GM12872 (cell line): ENCODE measurements around the gene STIM1.

Experiments
- TF ChIP-seq, protein P1 (sequence below): IDR thresholded peaks from 3 replicates; pipeline ENCODE4 v1.5.1; 2011; ENCODE audit warnings: low read depth, mild to moderate bottlenecking, low read length, moderate library complexity; ENCODE audit not compliant: insufficient read depth

STIM1 gene

DNA sequence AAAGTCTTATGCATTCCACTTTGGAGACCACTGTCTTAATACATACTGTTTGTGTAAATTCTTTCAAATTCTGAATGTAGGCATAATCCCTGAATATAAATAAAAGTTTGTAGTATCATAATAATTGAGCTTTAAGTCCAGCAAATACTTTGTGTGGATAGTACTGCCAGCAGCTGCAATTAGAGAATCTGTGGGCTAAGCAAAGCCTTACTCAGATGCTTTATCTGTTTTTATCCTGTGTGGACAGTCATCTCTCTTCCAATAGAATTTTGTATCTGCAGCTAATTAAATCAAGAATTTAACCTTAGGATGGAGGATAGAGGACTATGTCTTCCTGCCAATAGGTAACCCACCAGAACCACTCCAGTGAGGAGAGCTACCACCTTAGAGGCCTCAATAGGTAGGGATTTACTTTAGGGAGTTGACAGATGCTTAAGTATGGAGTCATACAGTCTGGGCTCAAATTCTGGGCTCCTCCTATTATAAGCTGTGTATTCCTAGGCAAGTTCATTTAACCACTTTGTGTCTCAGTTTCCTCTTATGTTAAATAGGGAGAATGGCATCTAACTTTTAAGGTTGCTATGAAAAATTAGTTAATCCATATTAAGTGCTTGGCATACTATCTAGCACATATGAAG lies 71.1 kb downstream of the STIM1 start:
- TF ChIP-seq, protein P1, sequence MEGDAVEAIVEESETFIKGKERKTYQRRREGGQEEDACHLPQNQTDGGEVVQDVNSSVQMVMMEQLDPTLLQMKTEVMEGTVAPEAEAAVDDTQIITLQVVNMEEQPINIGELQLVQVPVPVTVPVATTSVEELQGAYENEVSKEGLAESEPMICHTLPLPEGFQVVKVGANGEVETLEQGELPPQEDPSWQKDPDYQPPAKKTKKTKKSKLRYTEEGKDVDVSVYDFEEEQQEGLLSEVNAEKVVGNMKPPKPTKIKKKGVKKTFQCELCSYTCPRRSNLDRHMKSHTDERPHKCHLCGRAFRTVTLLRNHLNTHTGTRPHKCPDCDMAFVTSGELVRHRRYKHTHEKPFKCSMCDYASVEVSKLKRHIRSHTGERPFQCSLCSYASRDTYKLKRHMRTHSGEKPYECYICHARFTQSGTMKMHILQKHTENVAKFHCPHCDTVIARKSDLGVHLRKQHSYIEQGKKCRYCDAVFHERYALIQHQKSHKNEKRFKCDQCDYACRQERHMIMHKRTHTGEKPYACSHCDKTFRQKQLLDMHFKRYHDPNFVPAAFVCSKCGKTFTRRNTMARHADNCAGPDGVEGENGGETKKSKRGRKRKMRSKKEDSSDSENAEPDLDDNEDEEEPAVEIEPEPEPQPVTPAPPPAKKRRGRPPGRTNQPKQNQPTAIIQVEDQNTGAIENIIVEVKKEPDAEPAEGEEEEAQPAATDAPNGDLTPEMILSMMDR = no peak

DNA sequence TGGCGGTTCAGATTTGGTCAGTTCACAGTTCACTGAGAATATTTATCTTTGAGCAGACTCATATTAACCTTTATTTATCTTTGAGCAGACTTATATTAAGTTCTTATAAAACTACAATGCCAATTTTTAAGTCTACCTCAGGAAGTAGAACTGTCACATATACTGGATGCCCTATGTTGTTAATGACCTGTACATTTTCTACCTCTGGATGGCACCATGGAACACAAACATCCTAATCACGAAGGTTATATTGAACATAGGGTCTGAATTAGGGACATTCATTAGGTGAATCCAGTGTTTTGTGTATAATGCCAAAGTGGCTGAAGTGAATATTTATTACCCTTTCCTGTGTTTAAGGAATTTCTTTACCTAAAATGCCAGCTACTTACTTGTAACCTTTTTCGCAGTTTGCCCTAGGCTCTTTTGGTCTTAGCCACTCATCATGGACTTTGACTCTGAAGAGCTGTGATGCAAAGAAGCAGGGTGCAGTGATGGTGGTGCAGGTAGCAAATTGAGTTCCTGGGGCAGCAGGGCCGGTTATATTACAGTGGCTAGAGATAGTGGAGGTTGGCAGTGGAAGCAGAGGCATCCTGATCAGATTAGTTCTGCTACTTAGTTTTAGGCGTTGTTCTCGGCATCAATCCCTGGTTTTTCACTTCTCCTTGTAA lies 71.8 kb downstream of the STIM1 start:
- TF ChIP-seq, protein P1 = no peak

DNA sequence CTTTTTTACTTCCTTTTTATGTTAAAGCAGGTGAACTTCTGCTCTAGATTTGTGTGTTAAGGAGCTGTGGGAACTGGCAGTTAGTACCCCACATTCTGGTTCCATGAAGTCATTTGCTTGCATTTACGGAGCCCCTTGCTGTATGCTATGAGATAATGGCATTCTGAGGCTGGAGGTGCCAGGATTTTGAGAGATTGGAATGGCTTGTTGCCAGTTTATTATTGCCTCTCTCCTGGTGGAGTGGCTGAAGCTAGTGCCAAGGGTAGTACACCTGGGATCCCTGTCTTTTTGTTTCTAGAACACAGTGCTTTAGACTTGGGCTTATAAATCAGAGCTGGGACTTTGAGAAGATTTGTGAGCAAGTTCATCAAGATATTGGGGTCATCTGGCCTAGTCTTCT lies 73.8 kb downstream of the STIM1 start:
- TF ChIP-seq, protein P1 = no peak

DNA sequence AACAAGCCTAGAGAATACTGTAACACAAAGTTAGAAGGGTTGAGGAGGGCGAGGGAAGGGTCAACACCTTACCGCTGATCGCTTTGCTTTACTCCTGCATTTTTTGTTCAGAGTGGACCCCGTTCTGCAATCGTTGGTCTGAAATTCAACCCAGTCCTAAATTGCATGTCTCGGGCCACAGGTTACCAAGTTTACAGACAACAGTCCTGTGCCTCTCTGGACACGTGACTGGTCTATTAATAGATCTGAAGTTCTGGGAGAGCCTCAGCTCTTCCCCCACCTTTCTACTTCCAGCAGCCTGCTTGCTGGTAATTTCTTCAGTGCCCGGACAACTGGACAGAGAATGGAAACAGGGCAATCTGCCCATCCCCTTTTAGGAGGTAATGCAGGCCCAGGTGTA lies 74.2 kb downstream of the STIM1 start:
- TF ChIP-seq, protein P1 = no peak

DNA sequence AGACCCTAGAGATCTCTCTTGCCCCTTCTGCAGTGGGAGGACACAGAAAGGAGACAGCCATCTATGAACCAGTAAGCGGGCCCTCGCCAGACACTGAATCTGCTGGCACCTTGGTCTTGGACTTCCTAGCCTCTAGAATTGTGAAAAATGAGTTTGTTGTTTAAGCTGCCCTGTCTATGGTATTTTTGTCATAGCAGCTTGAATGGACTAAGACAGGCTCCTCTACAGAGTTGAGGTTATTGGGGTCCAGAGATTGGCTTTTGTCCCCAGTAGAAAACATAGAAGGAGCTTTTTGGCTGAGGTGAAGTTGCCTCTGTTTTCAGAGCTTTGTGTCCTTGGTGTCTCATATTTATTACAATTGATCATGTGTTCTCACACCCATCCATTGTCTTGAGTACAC lies 77.2 kb downstream of the STIM1 start:
- TF ChIP-seq, protein P1 = no peak

DNA sequence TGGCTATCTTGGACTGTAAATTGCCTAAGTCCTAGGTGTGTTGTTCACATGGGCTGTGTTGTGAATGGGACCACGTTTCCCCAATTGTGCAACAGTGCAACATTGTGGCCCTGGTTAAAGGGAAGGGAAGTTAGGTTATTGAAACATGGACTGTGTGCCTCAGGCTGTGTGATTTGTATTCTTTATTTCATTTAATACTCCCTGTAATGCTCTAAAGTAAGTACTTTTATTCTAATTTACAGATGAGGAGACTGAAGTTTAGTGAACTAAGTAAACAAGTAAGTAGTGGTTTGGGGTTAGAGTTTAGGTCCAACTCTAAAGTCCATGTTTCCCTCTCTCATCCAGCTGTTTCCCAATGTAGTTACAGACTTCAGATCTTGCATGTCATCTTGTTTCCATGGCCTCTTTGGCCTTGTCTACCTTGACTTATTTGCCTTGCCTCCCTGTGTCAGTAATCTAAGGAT lies 77.7 kb downstream of the STIM1 start:
- TF ChIP-seq, protein P1 = no peak

DNA sequence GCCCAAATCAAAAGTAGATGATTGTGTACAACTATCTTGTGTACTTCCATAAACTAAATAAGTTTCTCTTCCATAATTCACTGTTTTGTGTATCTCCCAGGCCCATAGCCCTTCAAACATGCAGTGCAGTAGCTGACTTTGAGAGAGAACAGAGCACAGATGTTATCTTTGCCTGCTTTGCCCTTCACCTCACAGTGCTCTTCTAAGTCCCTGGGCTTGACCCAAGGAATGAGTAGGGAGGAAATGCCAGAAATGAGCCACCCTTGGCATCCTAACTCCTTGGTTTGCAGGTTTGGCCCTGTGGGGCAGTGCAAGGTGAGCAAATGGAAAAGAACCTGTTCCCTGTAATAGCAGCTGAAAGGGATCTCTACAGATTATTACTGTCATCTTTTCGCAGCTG lies 79.2 kb downstream of the STIM1 start:
- TF ChIP-seq, protein P1 = no peak
